ENCODE measurements around the gene EPOP.

Gene EPOP

GRCh38 chr17:38674749-38675615 is at the start of gene EPOP:
EPOP (minus strand) TSS chr17:38674957; CDS start chr17:38674495, 462 bp downstream.
- DNase-seq = peak; percentile 93

- no peak for DNase-seq
These were observed 47.0 kb upstream of the EPOP start for GRCh38 chr17:38721802-38722201.

- DNase-seq = no peak
These were observed 46.2 kb upstream of the EPOP start for GRCh38 chr17:38720941-38721340.

- DNase-seq = no peak
These were observed 45.3 kb upstream of the EPOP start for GRCh38 chr17:38719943-38720641.

- no peak for DNase-seq
These were observed 44.7 kb upstream of the EPOP start for GRCh38 chr17:38719289-38719942.

GRCh38 chr17:38717139-38717745 is 42.5 kb upstream of the EPOP start:
- no peak for DNase-seq

- no peak for DNase-seq
These were observed 41.7 kb upstream of the EPOP start for GRCh38 chr17:38716368-38717005.

- no peak for DNase-seq
These were observed 40.6 kb upstream of the EPOP start for GRCh38 chr17:38715216-38715943.

- DNase-seq = no peak
These were observed 38.8 kb upstream of the EPOP start for GRCh38 chr17:38713456-38714075.

GRCh38 chr17:38712593-38712992 is 37.8 kb upstream of the EPOP start:
- no peak for DNase-seq

- no peak for DNase-seq
These were observed 37.2 kb upstream of the EPOP start for GRCh38 chr17:38711792-38712571.

- no peak for DNase-seq
These were observed 36.2 kb upstream of the EPOP start for GRCh38 chr17:38710985-38711384.

- no peak for DNase-seq
These were observed 35.8 kb upstream of the EPOP start for GRCh38 chr17:38710604-38710962.

- no peak for DNase-seq
These were observed 35.3 kb upstream of the EPOP start for GRCh38 chr17:38709864-38710603.

- DNase-seq = no peak
These were observed 34.5 kb upstream of the EPOP start for GRCh38 chr17:38709104-38709820.

GRCh38 chr17:38707678-38708351 is 33.1 kb upstream of the EPOP start:
- no peak for DNase-seq

GRCh38 chr17:38706505-38707216 is 31.9 kb upstream of the EPOP start:
- no peak for DNase-seq
